A549 (cell line): ENCODE measurements around the gene METTL16. TPM values are rescaled to one million over a fixed set of nuclear protein-coding genes. Genes with fewer than 3 reads are reported as not detected.

Source experiments
- ATAC-seq, 2 experiments: fragments of 200-7000 bp in 1 of 2; fragments of >200 bp in 1 of 2; cut with Nextera tagmentation in 1 of 2; cut with Tn5 transposase in 1 of 2; 3 replicates each; pipeline versions ENCODE4 v1.8.0 to v1.9.1; 2018 to 2020; ENCODE audit warnings: mild to moderate bottlenecking in 1 of 2, moderate library complexity in 1 of 2
- CTCF ChIA-PET: fragments of 300-600 bp; sonication (Branson Sonifier 250); formaldehyde crosslinking; extraction: SDS; loops from one replicate; lab custom pipeline; 2021; ENCODE audit warnings: antibody characterized with exemption, inconsistent platforms; lab: Yijun Ruan, JAX
- POLR2A ChIA-PET: fragments of 350-600 bp; formaldehyde crosslinking; extraction: SDS; loops from one replicate; lab custom pipeline; 2021; ENCODE audit warnings: antibody characterized with exemption, inconsistent platforms; lab: Yijun Ruan, JAX
- DNase-seq, 2 experiments: peaks; one replicate each; pipeline versions ENCODE4 v3.0.0 to v3.0.0-alpha.2; 2011 to 2016; ENCODE audit warnings: low read depth in 1 of 2, low spot score in 1 of 2
- FAIRE-seq: peaks from 2 replicates; lab custom pipeline; 2011; peaks lifted over from hg19 to GRCh38; lab: Jason Lieb, UNC
- H3K27ac ChIP-seq, 2 experiments: fragments of >200 bp; sonication (Bioruptor Twin); formaldehyde crosslinking; 3 replicates each; pipeline ENCODE4 v1.5.1; 2016 to 2017
- H3K4me1 ChIP-seq: fragments of >200 bp; sonication (Bioruptor Twin); formaldehyde crosslinking; 3 replicates; pipeline ENCODE4 v1.6.1; 2016
- H3K4me2 ChIP-seq: fragments of >200 bp; sonication (Bioruptor Twin); formaldehyde crosslinking; 3 replicates; pipeline ENCODE4 v1.6.1; 2016
- H3K4me3 ChIP-seq: fragments of >200 bp; sonication (Bioruptor Twin); formaldehyde crosslinking; 3 replicates; pipeline ENCODE4 v1.5.1; 2016
- H3K9me3 ChIP-seq: fragments of >200 bp; sonication (Bioruptor Twin); formaldehyde crosslinking; 3 replicates; pipeline ENCODE4 v1.6.1; 2016
- CBX8 ChIP-seq: fragments of 200-600 bp; sonication (generic); IDR thresholded peaks from 2 replicates; pipeline ENCODE4 v1.6.1; 2016
- EHF ChIP-seq: fragments of 250-450 bp; sonication (Bioruptor Pico); IDR thresholded peaks from 2 replicates; pipeline ENCODE4 v1.5.0; 2020; ENCODE audit warnings: mild to moderate bottlenecking
- FOSB ChIP-seq: fragments of 250-450 bp; sonication (Bioruptor Pico); IDR thresholded peaks from 2 replicates; pipeline ENCODE4 v1.5.0; 2020; ENCODE audit warnings: mild to moderate bottlenecking, moderate library complexity
- HDAC2 ChIP-seq: fragments of 200-600 bp; sonication (generic); IDR thresholded peaks from 2 replicates; pipeline ENCODE4 v1.6.1; 2016
- HEYL ChIP-seq: fragments of 250-450 bp; sonication (Bioruptor Pico); IDR thresholded peaks from 2 replicates; pipeline ENCODE4 v1.8.0; 2021; ENCODE audit warnings: mild to moderate bottlenecking, moderate library complexity
- HOXA7 ChIP-seq: fragments of 250-450 bp; sonication (Bioruptor Pico); IDR thresholded peaks from 2 replicates; pipeline ENCODE4 v1.5.0; 2020; ENCODE audit warnings: mild to moderate bottlenecking, moderate library complexity
- HOXB13 ChIP-seq: fragments of 250-450 bp; sonication (Bioruptor Pico); IDR thresholded peaks from 2 replicates; pipeline ENCODE4 v1.5.0; 2020; ENCODE audit warnings: low read depth, mild to moderate bottlenecking, moderate library complexity
- JUN ChIP-seq, 2 experiments: fragments of >200 bp; sonication (Bioruptor Twin); formaldehyde crosslinking; IDR thresholded peaks; 2 replicates in 1 of 2; 3 replicates in 1 of 2; pipeline ENCODE4 v1.6.1; 2016 to 2017
- JUNB ChIP-seq: fragments of >200 bp; sonication (Bioruptor Twin); formaldehyde crosslinking; IDR thresholded peaks from 2 replicates; pipeline ENCODE4 v1.6.1; 2016
- MAFK ChIP-seq: fragments of 450-650 bp; IDR thresholded peaks from 2 replicates; pipeline ENCODE4 v1.6.1; 2014; ENCODE audit not compliant: partially characterized antibody
- NR3C1 ChIP-seq: fragments of >200 bp; sonication (Bioruptor Twin); formaldehyde crosslinking; IDR thresholded peaks from 3 replicates; pipeline ENCODE4 v1.6.1; 2017
- POLR2AphosphoS2 ChIP-seq: conservative IDR thresholded peaks from 2 replicates; pipeline ENCODE4 v1.6.1; 2012; ENCODE audit warnings: low read length, improper control_type of control experiment, inconsistent platforms
- RAD21 ChIP-seq, 2 experiments: fragments of >200 bp in 1 of 2; sonication (Bioruptor Twin) in 1 of 2; formaldehyde crosslinking in 1 of 2; IDR thresholded peaks in 1 of 2; conservative IDR thresholded peaks in 1 of 2; 2 replicates in 1 of 2; 3 replicates in 1 of 2; pipeline ENCODE4 v1.6.1; 2012 to 2018; ENCODE audit warnings: inconsistent platforms in 1 of 2
- RARB ChIP-seq: fragments of 250-450 bp; sonication (Bioruptor Pico); IDR thresholded peaks from 2 replicates; pipeline ENCODE4 v1.8.0; 2021; ENCODE audit warnings: mild to moderate bottlenecking, moderate library complexity
- RFX5 ChIP-seq: fragments of 450-650 bp; IDR thresholded peaks from 2 replicates; pipeline ENCODE4 v1.7.1; 2014; ENCODE audit warnings: antibody characterized with exemption, mild to moderate bottlenecking, moderate library complexity
- SMC3 ChIP-seq: fragments of >200 bp; sonication (Bioruptor Twin); formaldehyde crosslinking; IDR thresholded peaks from 3 replicates; pipeline ENCODE4 v1.6.1; 2018; ENCODE audit warnings: inconsistent platforms
- SREBF2 ChIP-seq: fragments of 450-650 bp; IDR thresholded peaks from 2 replicates; pipeline ENCODE4 v1.6.1; 2014; ENCODE audit warnings: mild to moderate bottlenecking, moderate library complexity
- TFCP2L1 ChIP-seq: fragments of 250-450 bp; sonication (Bioruptor Pico); IDR thresholded peaks from 2 replicates; pipeline ENCODE4 v1.5.0; 2021; ENCODE audit warnings: mild to moderate bottlenecking
- ZFP36 ChIP-seq: fragments of 450-650 bp; IDR thresholded peaks from 2 replicates; pipeline ENCODE4 v1.6.1; 2014; ENCODE audit warnings: borderline replicate concordance; ENCODE audit not compliant: partially characterized antibody
- ZNF302 ChIP-seq: fragments of 250-450 bp; sonication (Bioruptor Pico); IDR thresholded peaks from 2 replicates; pipeline ENCODE4 v1.9.0; 2021; ENCODE audit warnings: inconsistent platforms, mild to moderate bottlenecking, moderate library complexity
- WGBS: methylation state at CpG from one replicate; pipeline ENCODE4 v1.1.6; 2017; ENCODE audit errors: missing lambda C conversion rate; 5-methylcytosine and 5-hydroxymethylcytosine counted together
- polyA plus RNA-seq, 4 experiments: library from polyadenylated mRNA; depleted of rRNA in 3 of 4; stranded (reverse); fragments of >200 nt; fragmentation: RNase III in 1 of 4; extraction: RNeasy Plus Mini Kit Qiagen cat#74134 plus additional on column Dnase treatment in 1 of 4; gene quantifications; 2 replicates in 3 of 4; 3 replicates in 1 of 4; pipeline ENCODE4 v1.2.3, GENCODE V29; 2011 to 2017
- TF ChIP-seq, protein P1 (sequence below): fragments of >200 bp; sonication (Bioruptor Twin); formaldehyde crosslinking; IDR thresholded peaks from 3 replicates; pipeline ENCODE4 v1.5.1; 2016
- TF ChIP-seq, protein P2 (sequence below): fragments of >200 bp; sonication (Bioruptor Twin); formaldehyde crosslinking; IDR thresholded peaks from 2 replicates; pipeline ENCODE4 v1.6.1; 2016
- TF ChIP-seq, protein P3 (sequence below): IDR thresholded peaks from 2 replicates; pipeline ENCODE4 v1.6.1; 2012
- TF ChIP-seq, protein P4 (sequence below): fragments of 250-450 bp; sonication (Bioruptor Pico); IDR thresholded peaks from 2 replicates; pipeline ENCODE4 v1.5.0; 2020; ENCODE audit warnings: low read depth, mild to moderate bottlenecking, moderate library complexity
- TF ChIP-seq, protein P5 (sequence below): IDR thresholded peaks from 2 replicates; pipeline ENCODE4 v1.6.1; 2012; ENCODE audit warnings: low read depth, borderline replicate concordance

The METTL16 gene
- polyA plus RNA-seq, 2 of the 4 experiments (the other 2 are of a cell fraction) = 26.5 to 58.0 TPM

DNA sequence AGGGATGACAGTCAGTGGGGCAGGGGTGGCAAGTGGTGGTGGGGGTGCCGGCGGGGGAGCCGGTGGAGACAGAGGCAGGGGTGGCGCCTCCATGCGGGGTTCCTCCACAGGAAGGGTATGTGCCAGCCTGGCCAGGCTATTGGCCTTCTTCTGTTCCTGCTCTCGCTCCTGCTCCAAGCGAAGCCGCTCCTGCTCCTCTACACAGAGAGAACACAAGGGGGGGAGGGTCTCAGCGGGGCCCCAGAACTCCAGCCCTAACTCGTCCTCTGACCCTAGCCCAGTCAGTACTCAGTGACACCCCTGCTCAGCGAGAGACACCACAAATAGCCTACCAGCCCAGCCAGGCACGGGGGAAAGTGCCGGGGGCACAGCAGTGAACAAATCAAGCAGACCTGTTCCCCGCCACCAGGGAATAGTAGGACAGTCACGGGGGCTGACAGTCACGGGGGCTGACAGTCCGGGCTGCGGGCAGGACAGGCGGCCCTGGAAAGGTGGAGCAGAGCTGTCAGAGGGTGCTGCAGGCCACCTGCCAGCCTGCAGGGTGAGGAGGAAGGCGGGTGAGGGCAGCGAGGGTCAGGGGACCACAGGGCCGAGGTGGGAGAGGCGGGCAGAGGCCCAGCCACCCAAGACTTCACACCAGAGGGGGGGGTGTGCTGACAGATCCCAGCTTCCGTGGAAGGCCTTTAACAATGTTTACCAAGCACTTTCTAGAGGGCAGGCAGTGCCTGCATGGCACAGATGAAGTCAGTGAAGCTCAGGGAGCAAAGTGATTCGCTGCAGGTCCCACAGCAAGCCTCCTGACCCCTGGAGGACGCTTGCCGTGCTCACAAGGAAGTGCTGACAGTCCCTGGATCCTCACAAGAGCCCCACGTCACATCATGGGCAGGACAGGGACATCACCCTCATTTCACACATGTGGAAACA lies 116.2 kb downstream of the METTL16 start:
- Histone ChIP-seq H3K4me3 (peak overlapping the region; percentile 42; the same call in 1 of the 3 replicates), H3K4me2 (peak overlapping the region; percentile 99)
- peak; percentile 1 to 11; a peak in 3 of 6 replicates for ATAC-seq
- CTCF ChIA-PET = interaction anchor here (0.6 to 24.9 kb wide), 5 partner anchors 10 to 28 kb away, joined by 3 to 1099 read pairs (median 3); partner anchors contain the start of gene MNT
- no peak for TF ChIP-seq JUN (IDR thresholded peaks at IDR 0.05)
- TF ChIP-seq RARB (CRISPR knock-in tag) = no peak
- no peak for TF ChIP-seq NR3C1
- no peak for TF ChIP-seq TFCP2L1 (CRISPR knock-in tag)
- no peak for TF ChIP-seq CBX8
- TF ChIP-seq SMC3 = no peak
- no peak for TF ChIP-seq FOSB (CRISPR knock-in tag)
- no peak for TF ChIP-seq ZFP36
- TF ChIP-seq, protein P1, sequence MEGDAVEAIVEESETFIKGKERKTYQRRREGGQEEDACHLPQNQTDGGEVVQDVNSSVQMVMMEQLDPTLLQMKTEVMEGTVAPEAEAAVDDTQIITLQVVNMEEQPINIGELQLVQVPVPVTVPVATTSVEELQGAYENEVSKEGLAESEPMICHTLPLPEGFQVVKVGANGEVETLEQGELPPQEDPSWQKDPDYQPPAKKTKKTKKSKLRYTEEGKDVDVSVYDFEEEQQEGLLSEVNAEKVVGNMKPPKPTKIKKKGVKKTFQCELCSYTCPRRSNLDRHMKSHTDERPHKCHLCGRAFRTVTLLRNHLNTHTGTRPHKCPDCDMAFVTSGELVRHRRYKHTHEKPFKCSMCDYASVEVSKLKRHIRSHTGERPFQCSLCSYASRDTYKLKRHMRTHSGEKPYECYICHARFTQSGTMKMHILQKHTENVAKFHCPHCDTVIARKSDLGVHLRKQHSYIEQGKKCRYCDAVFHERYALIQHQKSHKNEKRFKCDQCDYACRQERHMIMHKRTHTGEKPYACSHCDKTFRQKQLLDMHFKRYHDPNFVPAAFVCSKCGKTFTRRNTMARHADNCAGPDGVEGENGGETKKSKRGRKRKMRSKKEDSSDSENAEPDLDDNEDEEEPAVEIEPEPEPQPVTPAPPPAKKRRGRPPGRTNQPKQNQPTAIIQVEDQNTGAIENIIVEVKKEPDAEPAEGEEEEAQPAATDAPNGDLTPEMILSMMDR = no peak
- TF ChIP-seq ZNF302 = no peak
- no peak for TF ChIP-seq RFX5
- TF ChIP-seq, protein P2, sequence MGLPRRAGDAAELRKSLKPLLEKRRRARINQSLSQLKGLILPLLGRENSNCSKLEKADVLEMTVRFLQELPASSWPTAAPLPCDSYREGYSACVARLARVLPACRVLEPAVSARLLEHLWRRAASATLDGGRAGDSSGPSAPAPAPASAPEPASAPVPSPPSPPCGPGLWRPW = no peak
- peak; percentile 28; the same call in 1 of the 2 replicates for TF ChIP-seq HOXB13 (CRISPR knock-in tag)
- 0 out of 2 replicates have a peak, but pooled peaks have one; percentile 7 for TF ChIP-seq EHF
- TF ChIP-seq, protein P3, sequence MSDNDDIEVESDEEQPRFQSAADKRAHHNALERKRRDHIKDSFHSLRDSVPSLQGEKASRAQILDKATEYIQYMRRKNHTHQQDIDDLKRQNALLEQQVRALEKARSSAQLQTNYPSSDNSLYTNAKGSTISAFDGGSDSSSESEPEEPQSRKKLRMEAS = no peak; the same call in 1 of the 2 replicates
- peak; percentile 47 for TF ChIP-seq MAFK
- TF ChIP-seq HEYL (CRISPR knock-in tag) = peak; percentile 62; the same call in 1 of the 2 replicates
- TF ChIP-seq POLR2AphosphoS2 = peak; percentile 61; the same call in 1 of the 2 replicates
- TF ChIP-seq, protein P4, sequence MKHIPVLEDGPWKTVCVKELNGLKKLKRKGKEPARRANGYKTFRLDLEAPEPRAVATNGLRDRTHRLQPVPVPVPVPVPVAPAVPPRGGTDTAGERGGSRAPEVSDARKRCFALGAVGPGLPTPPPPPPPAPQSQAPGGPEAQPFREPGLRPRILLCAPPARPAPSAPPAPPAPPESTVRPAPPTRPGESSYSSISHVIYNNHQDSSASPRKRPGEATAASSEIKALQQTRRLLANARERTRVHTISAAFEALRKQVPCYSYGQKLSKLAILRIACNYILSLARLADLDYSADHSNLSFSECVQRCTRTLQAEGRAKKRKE = no peak
- no peak for TF ChIP-seq HOXA7 (CRISPR knock-in tag)
- TF ChIP-seq SREBF2 = no peak
- no peak for TF ChIP-seq RAD21 (conservative IDR thresholded peaks at IDR 0.05 in 1 of 2, IDR thresholded peaks at IDR 0.05 in 1 of 2)
- no peak for TF ChIP-seq JUNB
- TF ChIP-seq HDAC2 = no peak
- TF ChIP-seq, protein P5, sequence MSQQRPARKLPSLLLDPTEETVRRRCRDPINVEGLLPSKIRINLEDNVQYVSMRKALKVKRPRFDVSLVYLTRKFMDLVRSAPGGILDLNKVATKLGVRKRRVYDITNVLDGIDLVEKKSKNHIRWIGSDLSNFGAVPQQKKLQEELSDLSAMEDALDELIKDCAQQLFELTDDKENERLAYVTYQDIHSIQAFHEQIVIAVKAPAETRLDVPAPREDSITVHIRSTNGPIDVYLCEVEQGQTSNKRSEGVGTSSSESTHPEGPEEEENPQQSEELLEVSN = no peak
- TF ChIP-seq, all 56 proteins: peak for 5
- Histone ChIP-seq H3K9me3 (no peaks in the 10 kb centered on the region), H3K27ac (peak overlapping the region; percentile 95 to 97), H3K4me1 (peaks cover 56% of the 10 kb centered on the region)
- no peak for FAIRE-seq
- POLR2A ChIA-PET = interaction anchor here (0.5 kb wide), 1 partner anchor 53 kb away, joined by 3 read pairs; no protein-coding TSS in a partner anchor
- DNase-seq = peak; percentile 51 to 92
- WGBS = 62% methylated on average over 22 of the region's 28 CpGs
